A549 treated with DMSO at 1 μM for 4 hours (cell line): ENCODE measurements around the gene MAB21L3. TPM values are rescaled to one million over a fixed set of nuclear protein-coding genes. Genes with fewer than 3 reads are reported as not detected.

Source experiments
- total RNA-seq: library from RNA; stranded (reverse); fragments of 200-300 nt; extraction: Qiagen RNA extraction; gene quantifications from 5 replicates; pipeline ENCODE4 v1.2.3, GENCODE V29; 2022; ENCODE audit warnings: low read depth

Gene MAB21L3
- total RNA-seq = 0.02 TPM in 1 of 5 replicates, not detected in the others

GRCh38 chr1:116110567-116111523, at the start of gene MAB21L3:
TSS of gene MAB21L3 (plus strand) at chr1:116111399. CDS start at chr1:116112616, 1,217 bp downstream.

Other genes with a start within 250 kb of the MAB21L3 start
- 0.50 to 1.1 TPM (median 0.52 TPM) in 5 replicates for gene SLC22A15, start 134.9 kb upstream of the MAB21L3 start, total RNA-seq